H1 (cell line): ENCODE data around the gene C20orf173. TPM values are rescaled to one million over a fixed set of nuclear protein-coding genes. Genes with fewer than 3 reads are reported as not detected.

Source experiments
- CTBP2 ChIP-seq: IDR thresholded peaks from 2 replicates; pipeline ENCODE4 v1.7.0; 2011; ENCODE audit warnings: borderline replicate concordance, mild to moderate bottlenecking, moderate library complexity, mixed read lengths, low read length; ENCODE audit not compliant: insufficient read depth, insufficient read length
- CTCF ChIP-seq, 3 experiments: IDR thresholded peaks; 1 replicate in 2 of 3; 2 replicates in 1 of 3; pipeline versions ENCODE4 v1.5.1 to v1.6.1; 2011; ENCODE audit warnings: low read length in 3 of 3, mild to moderate bottlenecking in 3 of 3, inconsistent platforms in 2 of 3, low read depth in 1 of 3, moderate library complexity in 1 of 3; ENCODE audit not compliant: insufficient read depth in 1 of 3; ENCODE audit errors: control extremely low read depth in 1 of 3
- JUN ChIP-seq: IDR thresholded peaks from 2 replicates; pipeline ENCODE4 v1.6.1; 2011; ENCODE audit warnings: low read depth, mild to moderate bottlenecking, improper control_type of control experiment, low read length
- PHF8 ChIP-seq: fragments of 200-600 bp; sonication (generic); conservative IDR thresholded peaks from 2 replicates; pipeline ENCODE4 v1.7.1; 2012; ENCODE audit warnings: low read depth, mild to moderate bottlenecking, inconsistent platforms, low read length, moderate library complexity
- RFX5 ChIP-seq: IDR thresholded peaks from 2 replicates; pipeline ENCODE4 v1.6.1; 2011; ENCODE audit warnings: low read depth, low read length, improper control_type of control experiment, borderline replicate concordance
- RNF2 ChIP-seq: fragments of 200-900, 300-1000 bp; sonication (generic); IDR thresholded peaks from 2 replicates; pipeline ENCODE4 v1.7.1; 2016; ENCODE audit warnings: borderline replicate concordance, low read depth, mild to moderate bottlenecking, antibody characterized with exemption, low read length; ENCODE audit not compliant: poor library complexity, severe bottlenecking; ENCODE audit errors: missing control alignments
- USF2 ChIP-seq: IDR thresholded peaks from 2 replicates; pipeline ENCODE4 v1.6.1; 2011; ENCODE audit warnings: low read length, improper control_type of control experiment
- YY1 ChIP-seq: IDR thresholded peaks from 2 replicates; pipeline ENCODE4 v1.6.1; 2011; ENCODE audit warnings: low read depth, mild to moderate bottlenecking, low read length
- polyA plus RNA-seq, 7 experiments: library from polyadenylated mRNA; depleted of rRNA in 3 of 7; stranded (reverse) in 5 of 7; unstranded in 2 of 7; fragments of >200 nt in 5 of 7; fragments of 200-250 nt in 2 of 7; gene quantifications; 1 replicate in 5 of 7; 2 replicates in 1 of 7; 4 replicates in 1 of 7; pipeline versions ENCODE4 v1.2.1 to v1.2.3, GENCODE V29; 2011 to 2013; ENCODE audit warnings: missing spikeins in 2 of 7, mixed read lengths in 2 of 7
- total RNA-seq: library from RNA; stranded (reverse); fragmentation: NEBNext Ultra II Directional; extraction: Animal tissue kit (Norgen Biotek cat#: 25700); gene quantifications from 2 replicates; pipeline ENCODE4 v1.2.1, GENCODE V29; 2021

The C20orf173 gene
- total and polyA plus RNA-seq, 2 of the 8 experiments (the other 6 are each of a cell fraction or from before 2014, with no cell fraction given): not detected

GRCh38 chr20:35555951-35556645 lies 26.6 kb upstream of the C20orf173 start (continued):
- no peak for TF ChIP-seq USF2
- no peak for TF ChIP-seq CTBP2
- no peak for TF ChIP-seq RNF2
- no peak for TF ChIP-seq RFX5
- no peak for TF ChIP-seq JUN
- no peak for TF ChIP-seq CTCF (IDR thresholded peaks at IDR 0.05; ENCODE audit: control extremely low read depth in 1 of 3, insufficient read depth in 1 of 3, low read depth in 1 of 3, low read length in 3 of 3)
- TF ChIP-seq YY1: no peak
- no peak for TF ChIP-seq PHF8
- TF ChIP-seq, all 59 proteins: peak for 0
